CD14-positive monocyte (primary cell): ENCODE measurements around the gene MS4A5. TPM values are rescaled to one million over a fixed set of nuclear protein-coding genes. Genes with fewer than 3 reads are reported as not detected.

Experiments
- DNase-seq, 3 donors: peaks; one replicate each; pipeline ENCODE4 v3.0.0-alpha.2; 2011 to 2022
- H2AFZ ChIP-seq: 2 replicates; pipeline ENCODE4 v1.6.0; 2012; ENCODE audit warnings: mild to moderate bottlenecking, low read depth, low read length, inconsistent platforms; ENCODE audit not compliant: insufficient read depth, poor library complexity, severe bottlenecking
- H3K27ac ChIP-seq, 2 donors: 1 replicate in 1 of 2; 2 replicates in 1 of 2; pipeline ENCODE4 v1.5.1; 2012 to 2013; ENCODE audit warnings: low read length in 2 of 2, control low read depth in 1 of 2, inconsistent platforms in 1 of 2, low read depth in 1 of 2, mild to moderate bottlenecking in 1 of 2
- H3K27me3 ChIP-seq, 2 donors: one replicate each; pipeline versions ENCODE4 v1.6.0 to v1.6.1; 2011 to 2013; ENCODE audit warnings: low read length in 2 of 2; ENCODE audit not compliant: control insufficient read depth in 2 of 2, insufficient read depth in 2 of 2
- H3K36me3 ChIP-seq, 2 donors: replicated peaks in 1 of 2; 1 replicate in 1 of 2; 2 replicates in 1 of 2; pipeline versions ENCODE4 v1.5.1 to v1.6.1; 2012 to 2013; ENCODE audit warnings: low read length in 2 of 2, control low read depth in 1 of 2, inconsistent platforms in 1 of 2, mild to moderate bottlenecking in 1 of 2; ENCODE audit not compliant: insufficient read depth in 2 of 2, control insufficient read depth in 1 of 2
- H3K4me1 ChIP-seq, 2 donors: 1 replicate in 1 of 2; 2 replicates in 1 of 2; pipeline versions ENCODE4 v1.5.1 to v1.6.1; 2012 to 2013; ENCODE audit warnings: low read length in 2 of 2, control low read depth in 1 of 2, inconsistent platforms in 1 of 2, mild to moderate bottlenecking in 1 of 2, moderate library complexity in 1 of 2; ENCODE audit not compliant: insufficient read depth in 2 of 2, control insufficient read depth in 1 of 2
- H3K4me2 ChIP-seq: replicated peaks from 2 replicates; pipeline ENCODE3; 2012; ENCODE audit warnings: low read length, moderate library complexity, mild to moderate bottlenecking; ENCODE audit not compliant: poor library complexity, severe bottlenecking; ENCODE audit errors: extremely low read depth
- H3K4me3 ChIP-seq, 3 experiments: fragments of 200-600 bp in 1 of 3; sonication (generic) in 1 of 3; replicated peaks in 1 of 3; 1 replicate in 2 of 3; 2 replicates in 1 of 3; pipeline ENCODE4 v1.5.1; 2011 to 2013; ENCODE audit warnings: low read length in 3 of 3, mild to moderate bottlenecking in 3 of 3, control low read depth in 2 of 3, low read depth in 2 of 3, inconsistent platforms in 1 of 3, moderate library complexity in 1 of 3
- H3K79me2 ChIP-seq: 2 replicates; pipeline ENCODE4 v1.6.0; 2012; ENCODE audit warnings: mild to moderate bottlenecking, control low read depth, inconsistent platforms, low read length, moderate library complexity; ENCODE audit not compliant: insufficient read depth
- H3K9ac ChIP-seq: 2 replicates; pipeline ENCODE4 v1.6.0; 2017; ENCODE audit warnings: low read length, mild to moderate bottlenecking; ENCODE audit not compliant: insufficient read depth, poor library complexity, severe bottlenecking
- H3K9me3 ChIP-seq, 2 donors: replicated peaks in 1 of 2; 1 replicate in 1 of 2; 2 replicates in 1 of 2; pipeline versions ENCODE4 v1.5.1 to v1.6.1; 2012 to 2013; ENCODE audit warnings: low read length in 2 of 2, control low read depth in 1 of 2; ENCODE audit not compliant: control insufficient read depth in 1 of 2, insufficient read depth in 1 of 2
- H4K20me1 ChIP-seq: 2 replicates; pipeline ENCODE4 v1.6.0; 2012; ENCODE audit warnings: mild to moderate bottlenecking, low read length, control low read depth, moderate library complexity; ENCODE audit not compliant: insufficient read depth
- H3K27ac Mint-ChIP-seq, 7 donors: one replicate each; pipeline ENCODE4 v1.8.0; 2020; ENCODE audit warnings: mild to moderate bottlenecking in 7 of 7, mixed read lengths in 7 of 7, moderate library complexity in 6 of 7, inconsistent platforms in 2 of 7
- H3K27me3 Mint-ChIP-seq, 3 donors: one replicate each; pipeline ENCODE4 v1.8.0; 2021 to 2022; ENCODE audit warnings: low read depth in 3 of 3, mild to moderate bottlenecking in 3 of 3, mixed read lengths in 3 of 3, moderate library complexity in 3 of 3, inconsistent platforms in 1 of 3
- H3K36me3 Mint-ChIP-seq, 2 donors: one replicate each; pipeline ENCODE4 v1.8.0; 2020; ENCODE audit warnings: mixed read lengths in 2 of 2, inconsistent platforms in 1 of 2, mild to moderate bottlenecking in 1 of 2
- H3K4me1 Mint-ChIP-seq: one replicate; pipeline ENCODE4 v1.8.0; 2020; ENCODE audit warnings: mild to moderate bottlenecking, mixed read lengths
- H3K4me3 Mint-ChIP-seq, 2 donors: one replicate each; pipeline ENCODE4 v1.8.0; 2020; ENCODE audit warnings: mild to moderate bottlenecking in 2 of 2, mixed read lengths in 2 of 2, moderate library complexity in 1 of 2
- H3K9me3 Mint-ChIP-seq, 7 donors: one replicate each; pipeline ENCODE4 v1.8.0; 2020 to 2022; ENCODE audit warnings: mixed read lengths in 7 of 7, mild to moderate bottlenecking in 6 of 7, moderate library complexity in 6 of 7, inconsistent platforms in 2 of 7
- CTCF ChIP-seq: fragments of 200-600 bp; IDR thresholded peaks from one replicate; pipeline ENCODE4 v1.8.0; 2022; ENCODE audit warnings: antibody characterized with exemption, mild to moderate bottlenecking
- WGBS: methylation state at CpG from one replicate; pipeline ENCODE4 v1.1.5; 2013; ENCODE audit warnings: missing lambda C conversion rate; ENCODE audit not compliant: insufficient coverage; 5-methylcytosine and 5-hydroxymethylcytosine counted together
- intact Hi-C, 2 donors: fragments of 100-400 bp; cut with micrococcal nuclease; formaldehyde crosslinking; loops; one replicate each; pipeline versions ENCODE4 v1.15.0 to v1.15.1; 2023
- polyA plus RNA-seq, 3 donors: library from polyadenylated mRNA; depleted of rRNA in 1 of 3; unstranded in 2 of 3; stranded (reverse) in 1 of 3; fragments of 300-500 nt in 2 of 3; fragments of >200 nt in 1 of 3; fragmentation: Illumina TruSeq in 2 of 3; gene quantifications; 1 replicate in 2 of 3; 2 replicates in 1 of 3; pipeline ENCODE4 v1.2.3, GENCODE V29; 2012 to 2021

Gene MS4A5
- polyA plus RNA-seq, 3 donors: not detected

GRCh38 chr11:60468829-60469228, 39.5 kb downstream of the MS4A5 start:
- Mint-ChIP-seq H3K4me3 (no peak overlapping the region), H3K9me3 (peaks cover 0 to 3% (median 0%) of the 10 kb centered on the region in 7 donors), H3K27me3 (peaks cover 0 to 2% (median 0%) of the 10 kb centered on the region in 3 donors), H3K4me1 (peaks cover 20% of the 10 kb centered on the region), H3K27ac (no peak overlapping the region), H3K36me3 (no peaks in the 10 kb centered on the region)
- Histone ChIP-seq H3K4me1 (peaks cover 12 to 20% of the 10 kb centered on the region in 2 donors), H3K4me3 (no peak overlapping the region), H3K79me2 (no peaks in the 10 kb centered on the region), H3K27me3 (no peaks in the 10 kb centered on the region), H3K9ac (no peak overlapping the region), H3K4me2 (no peak overlapping the region), H3K36me3 (no peaks in the 10 kb centered on the region), H4K20me1 (no peaks in the 10 kb centered on the region), H2AFZ (no peak overlapping the region), H3K27ac (peak overlapping the region in 1 of 2 donors; percentile 6), H3K9me3 (no peaks in the 10 kb centered on the region)
- intact Hi-C loops: no loop called here
- DNase-seq: no peak
- TF ChIP-seq CTCF: no peak
- no CpG with 5 or more reads among the region's 2 CpGs for WGBS

GRCh38 chr11:60469723-60470122, 40.4 kb downstream of the MS4A5 start:
- H3K4me3 Mint-ChIP-seq: no peak overlapping the region
- Histone ChIP-seq H2AFZ (peak overlapping the region; percentile 15), H3K4me3 (no peak overlapping the region), H3K36me3 (no peaks in the 10 kb centered on the region), H3K79me2 (no peaks in the 10 kb centered on the region), H3K27me3 (no peaks in the 10 kb centered on the region), H3K4me2 (no peak overlapping the region), H4K20me1 (no peaks in the 10 kb centered on the region), H3K4me1 (peaks cover 12 to 17% of the 10 kb centered on the region in 2 donors), H3K9me3 (no peaks in the 10 kb centered on the region), H3K27ac (no peak overlapping the region), H3K9ac (no peak overlapping the region)
- no peak overlapping the region for H3K27ac Mint-ChIP-seq
- intact Hi-C loops: no loop called here
- no peak for DNase-seq
- H3K9me3 Mint-ChIP-seq: peaks cover 0 to 4% (median 2%) of the 10 kb centered on the region in 7 donors
- no CpG with 5 or more reads among the region's 2 CpGs for WGBS
- H3K4me1 Mint-ChIP-seq: peaks cover 17% of the 10 kb centered on the region
- peaks cover 0 to 2% (median 0%) of the 10 kb centered on the region in 3 donors for H3K27me3 Mint-ChIP-seq
- H3K36me3 Mint-ChIP-seq: no peaks in the 10 kb centered on the region
- TF ChIP-seq CTCF: no peak
